Hepatocyte (in vitro differentiated cells): ENCODE data around the gene CYS1. TPM values are rescaled to one million over a fixed set of nuclear protein-coding genes. Genes with fewer than 3 reads are reported as not detected.
"Not testable (repeated sequence)": the region's sequence is repeated elsewhere in the genome, so short reads cannot be mapped to it uniquely, and the experiment has no call there.

Experiments used
- DNase-seq: peaks from one replicate; pipeline ENCODE4 v3.0.0-alpha.2; 2016; ENCODE audit warnings: low spot score
- H2AFZ ChIP-seq: fragments of 200-600 bp; sonication (generic); 2 replicates; pipeline ENCODE4 v1.6.0; 2016; ENCODE audit warnings: antibody characterized with exemption, mild to moderate bottlenecking
- H3K27ac ChIP-seq: fragments of 200-600 bp; sonication (generic); 2 replicates; pipeline ENCODE4 v1.5.1; 2016; ENCODE audit warnings: mild to moderate bottlenecking
- H3K27me3 ChIP-seq: fragments of 200-600 bp; sonication (generic); 2 replicates; pipeline ENCODE4 v1.6.1; 2016
- H3K36me3 ChIP-seq: fragments of 200-600 bp; sonication (generic); replicated peaks from 2 replicates; pipeline ENCODE4 v1.5.1; 2016; ENCODE audit warnings: low read depth; ENCODE audit not compliant: insufficient read depth
- H3K4me1 ChIP-seq: fragments of 200-600 bp; sonication (generic); 2 replicates; pipeline ENCODE4 v1.5.1; 2016; ENCODE audit warnings: mild to moderate bottlenecking, moderate library complexity; ENCODE audit not compliant: insufficient read depth
- H3K4me2 ChIP-seq: fragments of 200-600 bp; sonication (generic); 2 replicates; pipeline ENCODE4 v1.6.0; 2016
- H3K4me3 ChIP-seq: fragments of 200-600 bp; sonication (generic); 2 replicates; pipeline ENCODE4 v1.5.1; 2016; ENCODE audit warnings: mild to moderate bottlenecking
- H3K79me2 ChIP-seq: fragments of 200-600 bp; sonication (generic); 2 replicates; pipeline ENCODE4 v1.6.0; 2017; ENCODE audit warnings: mild to moderate bottlenecking
- H3K9me2 ChIP-seq: fragments of 200-600 bp; sonication (generic); replicated peaks from 2 replicates; pipeline ENCODE4 v1.6.0; 2017; ENCODE audit warnings: mild to moderate bottlenecking; ENCODE audit not compliant: insufficient read depth
- H3K9me3 ChIP-seq: fragments of 200-600 bp; sonication (generic); 2 replicates; pipeline ENCODE4 v1.5.1; 2016; ENCODE audit warnings: low read depth, mild to moderate bottlenecking
- H4K20me1 ChIP-seq: fragments of 200-600 bp; sonication (generic); 2 replicates; pipeline ENCODE4 v1.6.0; 2016; ENCODE audit warnings: mild to moderate bottlenecking; ENCODE audit not compliant: insufficient read depth, poor library complexity, severe bottlenecking
- EZH2 ChIP-seq: fragments of 200-600 bp; sonication (generic); IDR thresholded peaks from 2 replicates; pipeline ENCODE4 v1.6.1; 2016; ENCODE audit warnings: antibody characterized with exemption, mild to moderate bottlenecking, borderline replicate concordance
- EZH2phosphoT487 ChIP-seq: fragments of 200-600 bp; sonication (generic); IDR thresholded peaks from one replicate; pipeline ENCODE4 v1.6.1; 2018; ENCODE audit warnings: antibody characterized with exemption, mild to moderate bottlenecking, low read depth, moderate library complexity; ENCODE audit not compliant: unreplicated experiment, severe bottlenecking
- WGBS: methylation state at CpG from one replicate; pipeline ENCODE4 v1.1.6; 2016; ENCODE audit warnings: low lambda C conversion rate; ENCODE audit errors: missing lambda C conversion rate; 5-methylcytosine and 5-hydroxymethylcytosine counted together
- polyA plus RNA-seq: library from polyadenylated mRNA; unstranded; fragments of >200 nt; fragmentation: Nextera tagmentation; extraction: Ambion mirVana; gene quantifications from 2 replicates; pipeline ENCODE4 v1.2.1, GENCODE V29; 2016
- total RNA-seq: library from RNA; depleted of rRNA; stranded (reverse); fragments of >200 nt; gene quantifications from 2 replicates; pipeline ENCODE4 v1.2.3, GENCODE V29; 2014
- TF ChIP-seq, protein P1 (sequence below): fragments of 200-600 bp; sonication (generic); IDR thresholded peaks from 2 replicates; pipeline ENCODE4 v1.5.1; 2016; ENCODE audit warnings: antibody characterized with exemption, mild to moderate bottlenecking; ENCODE audit not compliant: poor library complexity

Gene CYS1
- total and polyA plus RNA-seq, 2 experiments from 2014 or later, result 2.7 to 2.9 TPM

DNA sequence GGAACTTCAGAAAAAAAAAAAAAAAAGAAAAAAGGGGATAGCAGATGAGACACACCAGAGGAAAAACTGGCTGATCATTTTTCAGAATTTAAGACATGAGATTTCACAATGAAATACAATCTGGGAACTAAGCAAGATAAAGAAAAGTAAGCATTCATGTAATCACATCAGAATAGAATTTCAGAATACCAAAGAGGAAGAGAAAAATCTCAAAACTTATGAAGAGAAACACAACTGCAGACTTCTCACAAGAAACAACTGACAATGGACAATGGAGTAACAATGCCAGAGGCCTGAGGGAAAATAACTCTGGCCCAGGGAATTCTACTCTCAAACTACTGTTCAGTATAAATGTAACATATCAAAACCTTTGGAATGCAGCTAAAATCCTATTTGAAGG, 29.1 kb upstream of the CYS1 start:
- no peak for DNase-seq
- no peak overlapping the region for H2AFZ ChIP-seq

DNA sequence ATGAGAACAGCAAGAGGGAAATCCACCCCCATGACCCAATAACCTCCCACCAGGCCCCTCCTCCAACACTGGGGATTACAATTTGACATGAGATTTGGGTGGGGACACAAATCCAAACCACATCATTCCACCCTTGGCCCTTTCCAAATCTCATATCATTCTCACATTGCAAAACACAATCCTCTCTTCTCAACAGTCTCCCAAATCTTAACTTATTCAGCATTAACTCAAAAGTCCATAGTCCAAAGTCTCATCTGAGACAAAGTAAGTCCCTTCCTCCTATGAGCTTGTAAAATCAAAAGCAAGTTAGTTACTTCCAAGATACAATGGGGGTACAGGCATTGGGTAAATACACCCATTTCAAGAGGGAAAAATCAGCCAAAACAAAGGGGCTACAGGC, 24.7 kb upstream of the CYS1 start:
- H3K4me1 ChIP-seq, H3K4me2 ChIP-seq, H3K36me3 ChIP-seq, H3K9me3 ChIP-seq, H3K27me3 ChIP-seq, H3K4me3 ChIP-seq, H2AFZ ChIP-seq, DNase-seq, H3K9me2 ChIP-seq, H3K79me2 ChIP-seq, H4K20me1 ChIP-seq: not testable (repeated sequence)
- H3K27ac ChIP-seq, result peak overlapping the region; percentile 47

More for the DNA sequence above, 29.1 kb upstream of the CYS1 start:
- Histone ChIP-seq H3K27ac (no peak overlapping the region), H3K4me3 (no peak overlapping the region), H4K20me1 (no peaks in the 10 kb centered on the region), H3K79me2 (no peaks in the 10 kb centered on the region), H3K27me3 (no peaks in the 10 kb centered on the region), H3K36me3 (no peaks in the 10 kb centered on the region), H3K9me3 (no peaks in the 10 kb centered on the region), H3K9me2 (no peaks in the 10 kb centered on the region), H3K4me1 (no peaks in the 10 kb centered on the region), H3K4me2 (no peak overlapping the region)
- no peak for TF ChIP-seq EZH2
- TF ChIP-seq, protein P1, sequence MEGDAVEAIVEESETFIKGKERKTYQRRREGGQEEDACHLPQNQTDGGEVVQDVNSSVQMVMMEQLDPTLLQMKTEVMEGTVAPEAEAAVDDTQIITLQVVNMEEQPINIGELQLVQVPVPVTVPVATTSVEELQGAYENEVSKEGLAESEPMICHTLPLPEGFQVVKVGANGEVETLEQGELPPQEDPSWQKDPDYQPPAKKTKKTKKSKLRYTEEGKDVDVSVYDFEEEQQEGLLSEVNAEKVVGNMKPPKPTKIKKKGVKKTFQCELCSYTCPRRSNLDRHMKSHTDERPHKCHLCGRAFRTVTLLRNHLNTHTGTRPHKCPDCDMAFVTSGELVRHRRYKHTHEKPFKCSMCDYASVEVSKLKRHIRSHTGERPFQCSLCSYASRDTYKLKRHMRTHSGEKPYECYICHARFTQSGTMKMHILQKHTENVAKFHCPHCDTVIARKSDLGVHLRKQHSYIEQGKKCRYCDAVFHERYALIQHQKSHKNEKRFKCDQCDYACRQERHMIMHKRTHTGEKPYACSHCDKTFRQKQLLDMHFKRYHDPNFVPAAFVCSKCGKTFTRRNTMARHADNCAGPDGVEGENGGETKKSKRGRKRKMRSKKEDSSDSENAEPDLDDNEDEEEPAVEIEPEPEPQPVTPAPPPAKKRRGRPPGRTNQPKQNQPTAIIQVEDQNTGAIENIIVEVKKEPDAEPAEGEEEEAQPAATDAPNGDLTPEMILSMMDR, result no peak
- no peak for TF ChIP-seq EZH2phosphoT487

DNA sequence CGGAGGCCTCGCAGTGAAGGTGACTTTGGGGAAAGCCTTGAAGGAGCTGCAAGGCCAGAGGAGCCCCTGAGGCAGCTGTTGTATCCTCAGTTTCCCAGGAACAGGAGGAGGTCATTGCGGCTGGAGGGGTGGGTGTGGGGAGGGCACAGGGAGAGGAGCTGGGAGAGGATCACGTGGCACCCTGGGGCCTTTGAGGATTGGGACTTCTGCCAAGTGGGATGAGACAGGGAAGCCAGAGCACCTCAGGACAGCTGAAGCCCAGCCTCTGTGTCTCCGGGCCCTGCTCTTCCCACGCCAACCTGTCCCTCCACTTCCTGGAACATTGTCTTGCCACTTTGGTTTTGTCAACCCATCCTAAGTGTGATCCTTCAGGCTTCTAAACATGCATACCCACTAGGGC, 23.0 kb upstream of the CYS1 start:
- Histone ChIP-seq H4K20me1 (no peaks in the 10 kb centered on the region), H3K9me3 (no peaks in the 10 kb centered on the region), H3K4me3 (no peak overlapping the region), H3K36me3 (no peaks in the 10 kb centered on the region), H3K27ac (no peak overlapping the region), H3K4me2 (no peak overlapping the region), H3K9me2 (no peaks in the 10 kb centered on the region), H2AFZ (no peak overlapping the region), H3K4me1 (no peaks in the 10 kb centered on the region), H3K27me3 (no peaks in the 10 kb centered on the region), H3K79me2 (no peaks in the 10 kb centered on the region)
- 95% methylated on average over 6 of the region's 6 CpGs for WGBS
- no peak for TF ChIP-seq EZH2phosphoT487
- no peak for TF ChIP-seq EZH2
- TF ChIP-seq, protein P1, result no peak
- DNase-seq, result no peak

DNA sequence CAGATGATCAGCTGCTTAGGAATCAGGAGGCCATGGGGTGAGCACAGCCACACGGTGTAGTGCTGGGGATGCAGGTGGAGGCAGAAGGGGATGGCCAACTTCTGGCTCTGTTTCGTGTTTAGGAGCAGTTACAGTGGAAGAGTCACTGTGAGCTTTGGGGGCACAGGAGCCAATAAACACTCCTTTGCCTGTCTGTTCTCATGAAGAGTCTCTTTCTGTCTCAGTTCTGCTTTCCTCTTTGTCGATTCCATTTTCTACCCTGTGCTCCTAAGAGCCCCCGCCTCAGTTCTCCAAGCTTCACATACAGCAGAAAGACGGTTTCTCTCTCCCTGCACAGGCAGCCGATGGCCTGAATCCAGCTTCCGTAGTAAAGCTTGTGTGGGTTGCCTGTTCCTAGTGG, 21.3 kb upstream of the CYS1 start:
- TF ChIP-seq, protein P1, result no peak
- no peak for TF ChIP-seq EZH2
- TF ChIP-seq EZH2phosphoT487, result no peak
- no peaks in the 10 kb centered on the region for H3K79me2 ChIP-seq
- WGBS, result 88% methylated on average over 7 of the region's 7 CpGs
- H3K36me3 ChIP-seq, result no peaks in the 10 kb centered on the region
- H3K27me3 ChIP-seq, result no peaks in the 10 kb centered on the region
- H3K27ac ChIP-seq, result no peak overlapping the region
- no peaks in the 10 kb centered on the region for H3K9me2 ChIP-seq
- H3K4me2 ChIP-seq, result no peak overlapping the region
- no peak overlapping the region for H2AFZ ChIP-seq
- H3K4me3 ChIP-seq, result no peak overlapping the region
- H3K4me1 ChIP-seq, result no peaks in the 10 kb centered on the region
- H3K9me3 ChIP-seq, result no peaks in the 10 kb centered on the region
- H4K20me1 ChIP-seq, result no peaks in the 10 kb centered on the region
- no peak for DNase-seq
